ENCODE results near the gene THAP6. TPM values are rescaled to one million over a fixed set of nuclear protein-coding genes. Genes with fewer than 3 reads are reported as not detected.
A peak's percentile ranks its signal among the peaks of the same experiment; 100 is the strongest.

Gene THAP6, protein sequence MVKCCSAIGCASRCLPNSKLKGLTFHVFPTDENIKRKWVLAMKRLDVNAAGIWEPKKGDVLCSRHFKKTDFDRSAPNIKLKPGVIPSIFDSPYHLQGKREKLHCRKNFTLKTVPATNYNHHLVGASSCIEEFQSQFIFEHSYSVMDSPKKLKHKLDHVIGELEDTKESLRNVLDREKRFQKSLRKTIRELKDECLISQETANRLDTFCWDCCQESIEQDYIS
- 10 to 100 TPM in 3 of 6 experiments, 1 to 10 TPM in 3; 6.8 to 11.5 (median 10.0) TPM for total RNA-seq
- long read RNA-seq, partial matches to known transcripts, result 0 of 4 reads
- long read RNA-seq, other reads (novel, unspliced or antisense), result 2 of 4 reads

DNA sequence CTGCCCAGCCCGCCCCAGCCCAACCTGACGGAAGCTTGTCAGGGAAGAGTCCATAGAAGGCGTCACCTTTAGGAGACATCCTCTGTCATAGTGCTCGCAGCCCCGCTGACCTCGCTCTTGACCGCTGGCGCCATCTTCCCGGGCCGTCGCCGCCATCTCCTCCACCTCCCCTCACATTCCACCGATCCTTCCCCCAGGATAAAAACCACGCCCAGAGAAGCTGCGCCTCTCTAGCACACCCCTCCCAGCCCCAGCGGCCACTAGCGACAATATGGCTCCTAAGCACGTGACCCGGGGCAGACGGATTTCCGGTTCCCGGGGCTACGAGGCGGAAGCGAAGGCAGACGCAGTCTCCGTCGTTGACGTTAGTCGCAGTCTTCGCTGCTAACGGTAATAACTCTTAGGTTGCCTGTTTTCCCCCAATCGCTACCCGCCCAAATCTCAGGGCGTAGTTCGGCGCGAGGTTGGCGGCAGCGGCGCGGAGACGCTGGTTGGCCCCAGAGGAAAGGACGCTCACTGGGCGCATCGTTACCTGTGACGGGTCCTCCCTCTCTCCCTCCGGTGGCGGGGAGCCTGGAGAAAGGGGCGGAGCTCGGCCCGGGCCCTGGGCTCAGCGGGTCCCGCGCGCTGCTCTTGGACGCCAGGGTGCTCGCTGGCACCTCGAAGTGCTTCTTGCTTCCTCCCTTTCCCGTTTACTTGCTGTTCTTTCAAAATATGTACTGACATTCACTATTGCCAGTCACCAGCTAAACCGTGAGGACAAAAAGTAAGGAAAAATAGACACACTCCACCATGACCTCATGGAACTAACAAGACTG lies at the start of gene THAP6, which contains the start of gene RCHY1:
TSS of gene THAP6 (plus strand) at position 343 of the 818 bp plus-strand sequence. CDS start 980 bp downstream, outside the sequence.
TSS of gene RCHY1 (minus strand) at position 273 of the 818 bp plus-strand sequence. CDS start at position 156, 117 bp downstream.
- Histone ChIP-seq H3K27ac (peak within 1 kb of the TSS; percentile 85 to 88 (median 87)), H3K27me3 (no peaks in the 10 kb centered on the region), H3K9me3 (no peaks in the 10 kb centered on the region), H3K4me3 (peak within 1 kb of the TSS; percentile 47 to 87 (median 81)), H3K36me3 (peaks cover 0 to 19% (median 8%) of the 10 kb centered on the region in 4 donors), H3K4me1 (peaks cover 0 to 29% (median 10%) of the 10 kb centered on the region in 4 donors)
- DNase-seq, result peak; percentile 96 to 98 (median 97)
- WGBS (ENCODE audit: insufficient coverage, low coverage, low lambda C conversion rate, missing lambda C conversion rate), result 2% methylated on average over 41 of the region's 61 CpGs
- intact Hi-C loops (cut with DNase I), result no loop called here
- TF ChIP-seq, protein P1, sequence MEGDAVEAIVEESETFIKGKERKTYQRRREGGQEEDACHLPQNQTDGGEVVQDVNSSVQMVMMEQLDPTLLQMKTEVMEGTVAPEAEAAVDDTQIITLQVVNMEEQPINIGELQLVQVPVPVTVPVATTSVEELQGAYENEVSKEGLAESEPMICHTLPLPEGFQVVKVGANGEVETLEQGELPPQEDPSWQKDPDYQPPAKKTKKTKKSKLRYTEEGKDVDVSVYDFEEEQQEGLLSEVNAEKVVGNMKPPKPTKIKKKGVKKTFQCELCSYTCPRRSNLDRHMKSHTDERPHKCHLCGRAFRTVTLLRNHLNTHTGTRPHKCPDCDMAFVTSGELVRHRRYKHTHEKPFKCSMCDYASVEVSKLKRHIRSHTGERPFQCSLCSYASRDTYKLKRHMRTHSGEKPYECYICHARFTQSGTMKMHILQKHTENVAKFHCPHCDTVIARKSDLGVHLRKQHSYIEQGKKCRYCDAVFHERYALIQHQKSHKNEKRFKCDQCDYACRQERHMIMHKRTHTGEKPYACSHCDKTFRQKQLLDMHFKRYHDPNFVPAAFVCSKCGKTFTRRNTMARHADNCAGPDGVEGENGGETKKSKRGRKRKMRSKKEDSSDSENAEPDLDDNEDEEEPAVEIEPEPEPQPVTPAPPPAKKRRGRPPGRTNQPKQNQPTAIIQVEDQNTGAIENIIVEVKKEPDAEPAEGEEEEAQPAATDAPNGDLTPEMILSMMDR (IDR thresholded peaks at IDR 0.05), result peak in 1 of 4 donors; percentile 8
- TF ChIP-seq POLR2A (IDR thresholded peaks at IDR 0.05), result peak; percentile 85
- peak; percentile 96 to 99 (median 97) for ATAC-seq

DNA sequence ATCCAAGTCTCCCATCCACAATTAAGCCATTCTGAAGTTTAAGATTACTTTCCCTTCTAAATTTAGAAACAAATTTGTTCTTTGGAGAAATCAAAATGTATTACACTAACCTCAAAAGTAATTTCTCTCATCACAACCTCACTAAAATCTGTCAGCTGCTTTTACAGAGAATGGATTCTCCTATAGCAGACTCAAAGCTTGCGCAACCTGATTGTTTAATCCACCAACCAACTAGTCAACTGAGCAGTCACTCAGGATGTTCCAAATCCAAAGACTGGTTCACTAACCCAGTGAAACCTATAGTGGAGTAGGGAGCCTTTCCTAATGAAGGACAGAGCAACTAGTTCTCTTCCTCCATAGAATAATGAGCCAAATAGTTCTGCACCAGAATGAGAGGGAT lies 44.4 kb upstream of the THAP6 start:
- no peak overlapping the region for H3K4me3 ChIP-seq
- no peaks in the 10 kb centered on the region for H3K27me3 ChIP-seq
- ATAC-seq, result no peak
- 100% methylated on average over 1 of the region's 1 CpG for WGBS (ENCODE audit: insufficient coverage, low coverage, low lambda C conversion rate, missing lambda C conversion rate)
- no peak overlapping the region for H3K27ac ChIP-seq
- H3K9me3 ChIP-seq, result no peaks in the 10 kb centered on the region
- H3K4me1 ChIP-seq, result no peaks in the 10 kb centered on the region
- intact Hi-C loops (cut with DNase I), result no loop called here
- TF ChIP-seq, protein P1 (IDR thresholded peaks at IDR 0.05), result no peak
- no peak for TF ChIP-seq POLR2A (IDR thresholded peaks at IDR 0.05)
- no peaks in the 10 kb centered on the region for H3K36me3 ChIP-seq
- DNase-seq, result no peak

DNA sequence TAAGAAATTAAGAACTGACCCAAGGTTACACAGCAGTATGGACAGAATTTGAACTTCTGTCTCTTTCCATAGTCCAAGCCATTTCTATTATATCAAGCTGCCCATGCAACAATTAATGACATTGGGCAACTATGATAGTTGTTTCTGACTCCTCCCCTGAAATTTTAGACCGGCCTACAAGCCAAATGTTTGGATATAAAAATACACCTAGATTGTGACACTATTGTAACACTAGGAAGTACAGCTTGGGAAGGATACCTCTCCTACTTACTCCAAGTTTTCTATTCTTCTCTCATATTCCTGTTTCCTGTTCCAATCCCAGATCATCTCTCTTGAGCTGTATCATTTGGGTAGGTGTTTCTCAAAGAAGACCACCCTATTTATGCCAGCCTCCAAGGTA lies 43.5 kb upstream of the THAP6 start:
- WGBS (ENCODE audit: insufficient coverage, low coverage, low lambda C conversion rate, missing lambda C conversion rate), result 100% methylated on average over 1 of the region's 1 CpG
- no peak for TF ChIP-seq POLR2A (IDR thresholded peaks at IDR 0.05)
- TF ChIP-seq, protein P1 (IDR thresholded peaks at IDR 0.05), result no peak
- H3K4me3 ChIP-seq, result no peak overlapping the region
- no peaks in the 10 kb centered on the region for H3K4me1 ChIP-seq
- DNase-seq, result no peak
- no peaks in the 10 kb centered on the region for H3K36me3 ChIP-seq
- no peak for ATAC-seq
- intact Hi-C loops (cut with DNase I), result no loop called here
- H3K27ac ChIP-seq, result no peak overlapping the region
- no peaks in the 10 kb centered on the region for H3K9me3 ChIP-seq
- no peaks in the 10 kb centered on the region for H3K27me3 ChIP-seq

DNA sequence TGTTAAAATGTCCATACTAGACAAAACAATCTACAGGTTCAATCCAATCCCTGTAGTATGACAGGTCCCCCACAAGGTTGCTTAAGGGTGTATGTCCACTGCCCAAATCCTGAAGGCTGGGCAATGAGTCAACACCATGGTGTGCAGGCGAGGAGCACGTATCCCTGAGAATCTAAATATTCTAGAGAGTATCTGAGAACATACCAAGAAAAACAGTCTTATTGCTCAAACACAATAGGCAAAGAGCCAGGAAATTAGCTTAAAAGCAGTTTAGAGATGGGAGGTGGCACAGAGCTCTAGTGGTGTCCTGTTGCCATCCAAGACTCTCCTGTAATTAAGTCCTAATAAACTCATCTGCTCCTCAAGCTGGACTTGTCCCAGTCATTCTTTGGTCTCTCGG lies 37.1 kb upstream of the THAP6 start:
- Histone ChIP-seq H3K27me3 (no peaks in the 10 kb centered on the region), H3K9me3 (no peaks in the 10 kb centered on the region), H3K36me3 (peaks cover 6 to 27% (median 11%) of the 10 kb centered on the region in 4 donors), H3K4me3 (no peak overlapping the region), H3K27ac (no peak overlapping the region), H3K4me1 (no peaks in the 10 kb centered on the region)
- TF ChIP-seq, protein P1 (IDR thresholded peaks at IDR 0.05), result no peak
- no peak for TF ChIP-seq POLR2A (IDR thresholded peaks at IDR 0.05)
- ATAC-seq, result no peak
- intact Hi-C loops (cut with DNase I), result no loop called here
- DNase-seq, result no peak
- WGBS (ENCODE audit: insufficient coverage, low coverage, low lambda C conversion rate, missing lambda C conversion rate), result 94% methylated on average over 3 of the region's 3 CpGs

Data from right lobe of liver (tissue), 6 donors.